Activated CD4-positive, alpha-beta T cell treated with anti-CD3 and anti-CD28 coated beads for 1 hour (primary cell): ENCODE measurements around the gene HOXB6.

ENCODE experiments used
- DNase-seq: peaks from one replicate; pipeline ENCODE4 v3.0.0-alpha.2; 2020

HOXB6 gene

GRCh38 chr17:48551596-48552465 is 53.0 kb downstream of the HOXB6 start:
- DNase-seq: no peak

- no peak for DNase-seq
Measured at GRCh38 chr17:48551214-48551555, 53.6 kb downstream of the HOXB6 start.

DNA sequence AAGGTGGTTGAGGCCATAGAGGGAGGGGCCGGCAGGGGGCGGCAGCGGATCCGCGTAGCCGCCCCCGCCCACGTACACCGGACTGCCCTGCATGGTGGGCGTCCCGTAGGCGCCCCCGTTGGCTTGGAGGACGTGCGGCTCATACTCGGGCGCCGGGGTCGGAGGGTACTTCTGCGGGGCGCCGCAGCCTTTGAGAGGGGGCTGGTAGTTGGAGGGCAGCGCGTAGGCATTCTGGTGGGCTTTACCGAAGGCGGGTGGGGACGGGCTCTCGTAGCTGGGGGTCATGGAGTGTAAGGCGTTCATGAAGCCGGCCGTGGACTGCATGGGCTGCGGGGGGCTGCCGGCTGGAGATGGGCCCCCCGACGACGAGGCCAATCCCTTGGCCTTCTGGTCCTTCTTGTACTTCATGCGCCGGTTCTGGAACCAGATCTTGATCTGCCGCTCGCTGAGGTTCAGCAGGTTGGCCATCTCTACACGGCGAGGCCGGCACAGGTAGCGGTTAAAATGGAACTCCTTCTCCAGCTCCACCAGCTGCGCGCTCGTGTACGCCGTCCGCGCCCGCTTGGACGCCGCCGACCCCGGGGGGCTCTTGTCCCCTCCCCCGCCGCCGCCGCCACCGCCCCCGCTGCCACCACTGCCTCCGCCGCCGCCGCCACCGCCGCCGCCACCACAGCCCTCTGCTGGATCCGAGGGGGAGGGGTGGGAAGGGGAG is 54.1 kb downstream of the HOXB6 start:
- no peak for DNase-seq

DNA sequence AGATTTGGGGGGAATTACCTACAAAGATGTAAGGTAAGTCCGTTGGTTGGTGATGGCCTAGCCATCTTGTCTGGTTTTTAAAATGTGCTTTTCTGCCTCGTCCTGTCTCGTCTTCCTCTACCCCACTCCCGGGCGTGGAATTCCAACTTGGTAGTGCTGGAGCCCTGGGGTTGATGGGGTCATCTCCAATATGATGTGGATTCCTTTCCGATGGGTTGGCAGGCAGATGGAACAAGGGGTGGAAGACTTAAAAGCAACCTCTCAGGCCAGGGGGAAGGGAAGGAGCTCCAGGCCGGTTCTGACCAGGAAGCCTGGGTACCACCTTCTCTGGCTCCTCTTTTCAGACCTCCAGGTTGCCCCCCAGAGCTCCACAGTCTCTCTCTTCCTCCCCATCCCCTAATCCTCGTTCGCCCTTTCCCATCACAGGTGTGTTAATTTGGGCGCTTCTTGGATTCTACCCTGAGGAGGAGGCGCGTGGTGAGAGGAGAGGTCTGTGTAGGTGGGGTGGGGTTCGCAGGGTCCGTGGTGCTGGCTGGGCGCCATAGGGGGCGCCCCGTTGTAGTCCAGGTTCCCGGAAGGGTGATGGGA is 54.8 kb downstream of the HOXB6 start:
- DNase-seq: no peak

DNA sequence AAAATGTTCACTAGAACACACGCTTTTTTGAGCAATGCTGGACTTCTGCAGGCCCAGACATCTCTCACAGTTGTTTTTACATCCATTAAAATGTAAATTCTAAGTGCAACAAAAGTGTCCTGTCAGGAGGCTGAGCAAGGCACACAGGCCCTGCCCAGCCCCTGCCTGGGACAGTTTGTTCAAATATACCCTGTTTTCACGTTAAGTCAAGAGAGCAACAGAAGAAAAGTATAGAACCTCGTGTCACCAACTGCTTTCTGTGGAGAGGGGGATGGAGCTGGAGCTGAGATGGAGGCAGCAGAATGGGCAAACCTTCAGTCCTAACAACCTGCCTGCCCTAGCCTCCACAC is 55.5 kb downstream of the HOXB6 start:
- DNase-seq: no peak

DNA sequence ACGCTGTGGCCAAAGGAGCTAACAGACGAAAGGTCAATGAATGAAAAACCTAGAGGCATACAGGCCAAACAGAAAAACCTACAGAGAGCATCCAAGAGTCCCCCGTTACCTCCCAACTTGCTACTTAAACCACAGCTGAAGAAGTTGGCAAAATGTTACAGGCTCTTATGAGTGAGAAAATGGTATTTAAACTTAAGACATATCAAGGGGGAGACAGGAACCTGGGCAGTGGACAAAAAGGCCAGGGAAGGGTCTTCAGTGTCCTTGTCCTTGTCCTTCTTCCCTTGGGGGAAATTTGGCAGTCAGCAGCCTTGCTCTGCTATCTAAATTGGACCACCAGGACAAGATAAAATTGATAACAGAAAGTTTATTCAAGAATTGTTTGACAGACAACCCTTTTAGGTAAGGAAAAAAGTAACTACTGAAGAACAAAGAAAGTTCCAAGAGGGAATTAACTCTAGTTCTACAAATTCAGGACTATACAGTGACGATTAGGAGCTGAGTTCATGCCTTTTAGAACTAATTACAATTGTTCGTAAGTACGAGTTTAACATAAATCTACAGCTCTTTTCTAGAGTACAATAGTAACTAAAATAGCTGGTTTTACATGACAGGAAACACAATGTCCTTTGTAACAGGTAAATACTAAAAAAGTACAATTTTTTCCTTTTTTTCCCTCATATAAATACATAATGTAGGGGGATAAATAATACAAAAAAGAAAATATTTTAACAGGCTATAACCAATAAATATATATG is 56.1 kb downstream of the HOXB6 start:
- DNase-seq: no peak

DNA sequence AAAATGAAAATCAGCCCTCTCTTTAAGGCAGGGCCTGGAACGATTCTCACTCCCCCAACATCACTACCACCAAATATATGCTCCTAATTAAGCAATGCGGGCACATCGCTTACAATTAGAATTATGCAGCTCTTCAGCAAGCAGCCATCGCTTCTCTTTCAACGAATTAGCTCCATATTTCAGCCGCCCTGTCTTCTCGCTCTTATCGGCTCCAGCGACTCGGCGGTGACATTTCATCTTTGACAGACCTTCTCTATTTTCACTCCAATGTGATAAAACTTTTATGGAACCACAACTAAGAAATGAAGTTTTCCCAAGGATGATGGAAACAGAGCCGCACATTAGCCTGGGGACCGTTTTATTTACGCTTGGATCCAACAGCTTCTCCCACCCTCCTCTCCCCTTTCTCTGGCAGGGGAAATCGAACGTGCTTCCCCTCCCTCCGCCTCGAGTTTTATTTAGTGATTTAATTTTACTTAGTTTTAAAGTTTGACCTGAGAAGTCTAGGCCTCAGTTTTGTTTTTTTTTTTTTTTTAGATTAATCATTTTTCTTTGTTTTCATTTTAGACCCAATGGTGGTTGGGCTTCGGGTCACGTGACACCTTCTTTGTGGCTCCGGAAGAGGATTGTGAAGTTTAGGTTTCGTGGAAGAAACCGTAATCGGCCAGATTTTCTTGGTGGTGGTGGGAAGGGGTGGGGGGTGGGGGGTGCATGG is 56.8 kb downstream of the HOXB6 start:
- DNase-seq: no peak

- no peak for DNase-seq
Measured at GRCh38 chr17:48546924-48547807, 57.6 kb downstream of the HOXB6 start.

DNA sequence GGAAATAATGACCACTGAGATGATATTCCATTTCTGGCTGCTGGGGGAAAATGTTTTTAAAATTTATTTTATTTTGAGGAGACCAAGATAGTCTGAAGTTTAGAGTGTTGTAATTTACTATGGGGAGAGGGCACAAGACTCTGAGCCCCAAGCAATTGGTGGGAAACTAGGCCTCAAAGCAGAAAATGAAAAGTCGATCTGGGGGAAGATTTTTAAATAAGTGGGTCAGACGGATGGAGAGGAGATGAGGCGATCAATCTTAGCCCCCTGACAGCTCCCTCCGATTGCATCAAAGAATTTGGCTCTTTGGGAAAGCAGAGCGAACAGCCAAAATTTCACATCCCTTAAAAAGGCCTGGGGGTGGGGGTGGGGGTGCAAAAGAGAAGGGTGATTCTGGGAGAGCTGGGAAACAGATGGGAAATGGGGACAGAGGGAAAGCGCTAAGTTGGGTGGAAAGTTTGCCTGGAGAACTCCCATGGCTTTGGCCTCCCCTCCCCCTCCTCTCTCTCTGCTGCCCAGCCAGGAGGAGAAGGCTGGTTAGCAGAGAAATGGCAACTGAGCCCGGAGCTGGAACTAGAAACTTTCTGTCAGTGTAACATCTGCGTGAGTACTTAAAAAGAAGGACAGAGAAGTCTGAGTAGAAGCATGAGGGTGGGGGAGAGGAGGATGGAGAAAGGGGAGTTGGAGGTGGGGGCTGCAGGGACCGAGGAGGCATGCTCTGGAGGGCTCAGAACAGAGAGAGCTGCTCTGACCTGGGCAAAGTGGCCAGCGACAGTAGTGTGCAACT is 58.5 kb downstream of the HOXB6 start:
- no peak for DNase-seq
